ENCODE data around the gene EIF3L. TPM values are rescaled to one million over a fixed set of nuclear protein-coding genes. Genes with fewer than 3 reads are reported as not detected.

EIF3L gene
- total RNA-seq, 1 donor from 2014 or later = 136 TPM

- ATAC-seq (no peak), DNase-seq (ENCODE audit: low spot score) (no peak)
Observed at GRCh38 chr22:37925767-37926166, 76.5 kb downstream of the EIF3L start.

GRCh38 chr22:37926358-37926757, 77.1 kb downstream of the EIF3L start:
- DNase-seq (ENCODE audit: low spot score) (no peak), ATAC-seq (no peak)

- ATAC-seq (no peak), DNase-seq (ENCODE audit: low spot score) (no peak)
Observed at GRCh38 chr22:37926771-37927636, 77.8 kb downstream of the EIF3L start.

GRCh38 chr22:37927637-37927936, 78.4 kb downstream of the EIF3L start:
- DNase-seq (ENCODE audit: low spot score) (no peak), ATAC-seq (no peak)

- DNase-seq (ENCODE audit: low spot score) = no peak
- ATAC-seq = no peak
Observed at GRCh38 chr22:37929390-37929789, 80.2 kb downstream of the EIF3L start.

GRCh38 chr22:37930270-37930951, 81.2 kb downstream of the EIF3L start:
- DNase-seq (ENCODE audit: low spot score) = no peak
- peak; percentile 45 for ATAC-seq

- ATAC-seq (no peak), DNase-seq (ENCODE audit: low spot score) (no peak)
Observed at GRCh38 chr22:37930952-37931440, 81.8 kb downstream of the EIF3L start.

- DNase-seq (ENCODE audit: low spot score) (no peak), ATAC-seq (no peak)
Observed at GRCh38 chr22:37931893-37932389, 82.7 kb downstream of the EIF3L start.

- DNase-seq (ENCODE audit: low spot score) (no peak), ATAC-seq (no peak)
Observed at GRCh38 chr22:37932401-37932800, 83.2 kb downstream of the EIF3L start.

GRCh38 chr22:37932821-37933578, 83.8 kb downstream of the EIF3L start:
- DNase-seq (ENCODE audit: low spot score) = no peak
- no peak for ATAC-seq

- DNase-seq (ENCODE audit: low spot score) = peak; percentile 88
- ATAC-seq = peak; percentile 98
Observed at GRCh38 chr22:37933711-37934376, 84.6 kb downstream of the EIF3L start.

Other genes with a start within 250 kb of the EIF3L start
- 27.3 TPM for gene GGA1, start 240.6 kb upstream of the EIF3L start, total RNA-seq
- gene SH3BP1, start 209.8 kb upstream of the EIF3L start, total RNA-seq = 3.0 TPM
- gene PDXP, start 190.7 kb upstream of the EIF3L start, total RNA-seq = 40.9 TPM
- gene LGALS1, start 173.8 kb upstream of the EIF3L start, total RNA-seq = 115 TPM
- 9.9 TPM for gene NOL12, start 163.1 kb upstream of the EIF3L start, total RNA-seq
- 15.7 TPM for gene TRIOBP, start 152.4 kb upstream of the EIF3L start, total RNA-seq
- 49.6 TPM for gene GCAT, start 41.5 kb upstream of the EIF3L start, total RNA-seq
- 0.65 TPM for gene GALR3, start 26.0 kb upstream of the EIF3L start, total RNA-seq
- 9.7 TPM for gene ANKRD54, start 5.1 kb upstream of the EIF3L start, total RNA-seq
- gene MICALL1, start 56.9 kb downstream of the EIF3L start, total RNA-seq = 9.5 TPM
- 0.25 TPM for gene C22orf23, start 104.2 kb downstream of the EIF3L start, total RNA-seq
- gene POLR2F, start 104.3 kb downstream of the EIF3L start, total RNA-seq = 64.2 TPM
- gene SOX10, start 135.1 kb downstream of the EIF3L start, total RNA-seq = 0.30 TPM
- gene PICK1, start 208.0 kb downstream of the EIF3L start, total RNA-seq = 16.8 TPM
- not detected for gene SLC16A8, start 234.8 kb downstream of the EIF3L start, total RNA-seq

Data from left lobe of liver (tissue), 2 donors.